ENCODE results near the gene LHB.

LHB gene

GRCh38 chr19:48975947-48976847, 40.7 kb downstream of the LHB start:
- DNase-seq: no peak

GRCh38 chr19:48970923-48971395, 45.9 kb downstream of the LHB start:
- peak; percentile 51 to 82 (median 73) for DNase-seq

- no peak for DNase-seq
These were observed 46.6 kb downstream of the LHB start for GRCh38 chr19:48970139-48970766.

GRCh38 chr19:48969276-48970138, 47.4 kb downstream of the LHB start:
- DNase-seq: no peak

GRCh38 chr19:48968813-48969218, 48.1 kb downstream of the LHB start:
- no peak for DNase-seq

- no peak for DNase-seq
These were observed 48.7 kb downstream of the LHB start for GRCh38 chr19:48968179-48968661.

GRCh38 chr19:48967346-48968178, 49.3 kb downstream of the LHB start:
- no peak for DNase-seq

- peak in 1 of 5 donors; percentile 18 for DNase-seq
These were observed 50.1 kb downstream of the LHB start for GRCh38 chr19:48966541-48967345.

Data from T-helper 1 cell (primary cell).